PC-3 (cell line): ENCODE data around the gene SPRED2. TPM values are rescaled to one million over a fixed set of nuclear protein-coding genes. Genes with fewer than 3 reads are reported as not detected.

Experiments
- ATAC-seq: fragments of 200-7000 bp; cut with Tn5 transposase; 2 replicates; pipeline ENCODE4 v1.9.1; 2020; ENCODE audit warnings: mild to moderate bottlenecking, moderate library complexity
- BruUV-seq: library from RNA; stranded (reverse); fragments of 400-500 nt; replicated peaks from 2 replicates; lab custom pipeline; 2021; lab: Mats Ljungman, UMichigan
- CTCF ChIA-PET: fragments of 300-600 bp; sonication (Branson Sonifier 250); formaldehyde crosslinking; loops from one replicate; lab custom pipeline; 2022; ENCODE audit warnings: antibody characterized with exemption; lab: Charles Lee
- POLR2A ChIA-PET: fragments of 300-600 bp; sonication (Branson Sonifier 250); formaldehyde crosslinking; loops from one replicate; lab custom pipeline; 2022; ENCODE audit warnings: antibody characterized with exemption; ENCODE audit not compliant: unreplicated experiment; lab: Charles Lee
- DNase-seq: peaks from one replicate; pipeline ENCODE4 v3.0.0-alpha.2; 2015
- H2AFZ ChIP-seq: fragments of 300-600 bp; sonication (generic); 2 replicates; pipeline ENCODE4 v1.6.0; 2016; ENCODE audit warnings: antibody characterized with exemption, low read length
- H3F3A ChIP-seq: fragments of 300-600 bp; sonication (generic); one replicate; pipeline ENCODE4 v1.6.0; 2017; ENCODE audit warnings: antibody characterized with exemption, low read length, control low read depth, mild to moderate bottlenecking; ENCODE audit not compliant: unreplicated experiment
- H3K27ac ChIP-seq: fragments of 300-600 bp; sonication (generic); 2 replicates; pipeline ENCODE4 v1.5.1; 2016; ENCODE audit warnings: mild to moderate bottlenecking, low read length
- H3K27me3 ChIP-seq: fragments of 300-600 bp; sonication (generic); 2 replicates; pipeline ENCODE4 v1.6.1; 2016; ENCODE audit warnings: low read length, mixed read lengths
- H3K36me3 ChIP-seq: fragments of 300-600 bp; sonication (generic); 2 replicates; pipeline ENCODE4 v1.6.1; 2016; ENCODE audit warnings: low read depth, mixed run types, low read length, mixed read lengths
- H3K4me1 ChIP-seq: fragments of 300-600 bp; sonication (generic); 2 replicates; pipeline ENCODE4 v1.5.1; 2016; ENCODE audit warnings: low read length; ENCODE audit not compliant: insufficient read depth
- H3K4me2 ChIP-seq: fragments of 300-600 bp; sonication (generic); 2 replicates; pipeline ENCODE4 v1.6.0; 2016; ENCODE audit warnings: low read length
- H3K4me3 ChIP-seq: fragments of 300-600 bp; sonication (generic); 2 replicates; pipeline ENCODE4 v1.5.1; 2016; ENCODE audit warnings: mild to moderate bottlenecking, low read length, mixed read lengths
- H3K79me2 ChIP-seq: fragments of 300-600 bp; sonication (generic); 2 replicates; pipeline ENCODE4 v1.6.1; 2017; ENCODE audit warnings: low read length, mixed read lengths
- H3K9ac ChIP-seq: fragments of 300-600 bp; sonication (generic); 2 replicates; pipeline ENCODE4 v1.6.0; 2016; ENCODE audit warnings: mild to moderate bottlenecking, low read length
- H3K9me2 ChIP-seq: fragments of 300-600 bp; sonication (generic); replicated peaks from 2 replicates; pipeline ENCODE4 v1.6.1; 2016; ENCODE audit warnings: mixed run types, low read length, mixed read lengths
- H3K9me3 ChIP-seq: fragments of 300-600 bp; sonication (generic); 2 replicates; pipeline ENCODE4 v1.6.1; 2016; ENCODE audit warnings: low read length, mixed read lengths
- H4K20me1 ChIP-seq: fragments of 300-600 bp; sonication (generic); 2 replicates; pipeline ENCODE4 v1.6.1; 2016; ENCODE audit warnings: low read length, mixed read lengths
- CTCF ChIP-seq: fragments of 300-600 bp; sonication (generic); conservative IDR thresholded peaks from 2 replicates; pipeline ENCODE4 v1.5.1; 2017; ENCODE audit warnings: antibody characterized with exemption, low read depth, mild to moderate bottlenecking, low read length
- EZH2 ChIP-seq: fragments of 300-600 bp; sonication (generic); IDR thresholded peaks from one replicate; pipeline ENCODE4 v1.6.1; 2017; ENCODE audit warnings: antibody characterized with exemption, mild to moderate bottlenecking, low read length; ENCODE audit not compliant: unreplicated experiment
- EZH2phosphoT487 ChIP-seq: fragments of 300-600 bp; sonication (generic); IDR thresholded peaks from 2 replicates; pipeline ENCODE4 v1.6.1; 2018; ENCODE audit warnings: mild to moderate bottlenecking, antibody characterized with exemption, low read length, borderline replicate concordance
- intact Hi-C: fragments of 100-400 bp; cut with micrococcal nuclease; formaldehyde crosslinking; loops from 2 replicates; pipeline ENCODE4 v1.9.0; 2023
- total RNA-seq: library from RNA; depleted of rRNA; stranded (reverse); fragments of >200 nt; gene quantifications from 2 replicates; pipeline ENCODE4 v1.2.3, GENCODE V29; 2014

SPRED2 gene
- total RNA-seq, 1 experiment from 2014 or later, result 16.2 TPM

- Histone ChIP-seq H4K20me1 (no peaks in the 10 kb centered on the region), H3K4me1 (no peaks in the 10 kb centered on the region), H3K9ac (no peak overlapping the region), H3F3A (no peaks in the 10 kb centered on the region), H3K79me2 (no peaks in the 10 kb centered on the region), H3K27me3 (no peaks in the 10 kb centered on the region), H3K36me3 (no peaks in the 10 kb centered on the region), H2AFZ (no peak overlapping the region), H3K9me2 (no peaks in the 10 kb centered on the region), H3K4me2 (no peak overlapping the region), H3K4me3 (no peak overlapping the region), H3K27ac (no peak overlapping the region), H3K9me3 (no peaks in the 10 kb centered on the region)
- DNase-seq (no peak), ATAC-seq (no peak)
- no TSS peak for BruUV-seq
- POLR2A ChIA-PET, result no interaction called here
- CTCF ChIA-PET, result no interaction called here
- intact Hi-C loops, result no loop called here
- TF ChIP-seq EZH2 (no peak), EZH2phosphoT487 (no peak), CTCF (no peak)
Observed at GRCh38 chr2:65293376-65293775, 139.0 kb downstream of the SPRED2 start.

GRCh38 chr2:65292461-65293011 is 139.9 kb downstream of the SPRED2 start:
- BruUV-seq, result no TSS peak
- ATAC-seq, result no peak
- no peak overlapping the region for H3K4me3 ChIP-seq

More at GRCh38 chr2:65292461-65293011, 139.9 kb downstream of the SPRED2 start:
- Histone ChIP-seq H3K79me2 (no peaks in the 10 kb centered on the region), H3K4me1 (no peaks in the 10 kb centered on the region), H3K9me3 (no peaks in the 10 kb centered on the region), H3K9me2 (no peaks in the 10 kb centered on the region), H3K27me3 (no peaks in the 10 kb centered on the region), H3K36me3 (no peaks in the 10 kb centered on the region), H3K9ac (no peak overlapping the region), H3F3A (no peaks in the 10 kb centered on the region), H2AFZ (no peak overlapping the region), H3K27ac (no peak overlapping the region), H4K20me1 (no peaks in the 10 kb centered on the region), H3K4me2 (no peak overlapping the region)
- CTCF ChIA-PET, result no interaction called here
- DNase-seq, result no peak
- POLR2A ChIA-PET, result no interaction called here
- TF ChIP-seq CTCF (no peak), EZH2phosphoT487 (no peak), EZH2 (no peak)
- intact Hi-C loops, result no loop called here
